ENCODE results near the gene SH3GL3. TPM values are rescaled to one million over a fixed set of nuclear protein-coding genes. Genes with fewer than 3 reads are reported as not detected.

SH3GL3 gene
- total RNA-seq, 1 donor from 2014 or later = 1.2 TPM

DNA sequence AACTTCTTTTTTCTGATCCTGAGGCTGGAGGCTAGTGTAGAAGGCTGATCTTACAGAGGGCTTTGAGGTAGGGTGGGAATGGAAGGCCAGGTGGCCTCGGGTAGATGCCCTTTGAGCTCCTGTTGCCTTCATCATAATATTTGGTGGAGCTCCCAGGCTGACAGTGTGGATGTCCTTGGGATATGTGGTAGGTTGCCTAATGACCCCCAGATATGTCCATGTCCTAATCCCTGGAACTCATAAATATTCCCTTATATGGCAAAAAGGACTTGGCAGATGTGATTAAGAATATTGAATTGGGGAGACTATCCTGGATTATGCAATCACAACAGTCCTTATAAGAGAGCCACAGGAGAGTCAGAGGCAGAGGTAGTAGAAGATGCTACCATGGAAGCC lies 212.3 kb downstream of the SH3GL3 start:
- Mint-ChIP-seq H3K4me1 (ENCODE audit: low read depth) (peaks cover 12% of the 10 kb centered on the region), H3K9me3 (ENCODE audit: low read depth) (no peaks in the 10 kb centered on the region), H3K27me3 (peaks cover 48% of the 10 kb centered on the region), H3K36me3 (ENCODE audit: insufficient read depth) (no peaks in the 10 kb centered on the region), H3K27ac (no peak overlapping the region), H3K4me3 (ENCODE audit: low read depth) (no peak overlapping the region)
- DNase-seq (ENCODE audit: low spot score, unreplicated experiment) = no peak
- TF ChIP-seq, protein P1, sequence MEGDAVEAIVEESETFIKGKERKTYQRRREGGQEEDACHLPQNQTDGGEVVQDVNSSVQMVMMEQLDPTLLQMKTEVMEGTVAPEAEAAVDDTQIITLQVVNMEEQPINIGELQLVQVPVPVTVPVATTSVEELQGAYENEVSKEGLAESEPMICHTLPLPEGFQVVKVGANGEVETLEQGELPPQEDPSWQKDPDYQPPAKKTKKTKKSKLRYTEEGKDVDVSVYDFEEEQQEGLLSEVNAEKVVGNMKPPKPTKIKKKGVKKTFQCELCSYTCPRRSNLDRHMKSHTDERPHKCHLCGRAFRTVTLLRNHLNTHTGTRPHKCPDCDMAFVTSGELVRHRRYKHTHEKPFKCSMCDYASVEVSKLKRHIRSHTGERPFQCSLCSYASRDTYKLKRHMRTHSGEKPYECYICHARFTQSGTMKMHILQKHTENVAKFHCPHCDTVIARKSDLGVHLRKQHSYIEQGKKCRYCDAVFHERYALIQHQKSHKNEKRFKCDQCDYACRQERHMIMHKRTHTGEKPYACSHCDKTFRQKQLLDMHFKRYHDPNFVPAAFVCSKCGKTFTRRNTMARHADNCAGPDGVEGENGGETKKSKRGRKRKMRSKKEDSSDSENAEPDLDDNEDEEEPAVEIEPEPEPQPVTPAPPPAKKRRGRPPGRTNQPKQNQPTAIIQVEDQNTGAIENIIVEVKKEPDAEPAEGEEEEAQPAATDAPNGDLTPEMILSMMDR (IDR thresholded peaks at IDR 0.05; ENCODE audit: unreplicated experiment) = no peak

DNA sequence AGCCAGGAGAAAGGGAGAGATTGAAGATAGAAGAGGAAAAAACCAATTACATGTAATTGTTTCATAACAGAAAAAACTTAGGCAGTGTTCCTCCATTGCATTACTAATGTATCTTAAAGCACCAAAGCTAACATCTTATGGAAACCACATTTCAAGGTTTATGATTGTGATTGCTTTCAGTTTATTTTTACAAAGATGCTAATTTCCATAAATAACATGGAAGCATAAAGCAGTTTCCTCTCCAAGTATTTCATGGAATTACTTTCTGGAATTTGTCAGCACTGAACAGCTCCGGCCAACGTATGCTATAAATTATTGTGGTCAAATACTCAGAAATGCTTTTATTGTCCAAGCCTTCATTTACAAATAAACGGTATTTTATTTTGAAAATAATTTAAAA lies 218.3 kb downstream of the SH3GL3 start:
- peaks cover 8% of the 10 kb centered on the region for H3K9me3 Mint-ChIP-seq (ENCODE audit: low read depth)
- no peak overlapping the region for H3K27ac Mint-ChIP-seq
- no peaks in the 10 kb centered on the region for H3K4me1 Mint-ChIP-seq (ENCODE audit: low read depth)
- peaks cover 21% of the 10 kb centered on the region for H3K27me3 Mint-ChIP-seq
- H3K4me3 Mint-ChIP-seq (ENCODE audit: low read depth) = no peak overlapping the region
- no peaks in the 10 kb centered on the region for H3K36me3 Mint-ChIP-seq (ENCODE audit: insufficient read depth)
- DNase-seq (ENCODE audit: low spot score, unreplicated experiment) = no peak
- TF ChIP-seq, protein P1 (IDR thresholded peaks at IDR 0.05; ENCODE audit: unreplicated experiment) = no peak

Other genes with a start within 250 kb of the SH3GL3 start
- 117 and 121 TPM in 2 replicates for gene HDGFL3, start 239.5 kb upstream of the SH3GL3 start, total RNA-seq
- gene BNC1, start 162.7 kb upstream of the SH3GL3 start, total RNA-seq = 0.58 and 0.67 TPM in 2 replicates
- 0.24 and 0.38 TPM in 2 replicates for gene ADAMTSL3, start 206.8 kb downstream of the SH3GL3 start, total RNA-seq

Data from progenitor cell of endocrine pancreas (in vitro differentiated cells).